Neural cell (in vitro differentiated cells): Measurements from ENCODE around the gene SF1. TPM values are rescaled to one million over a fixed set of nuclear protein-coding genes. Genes with fewer than 3 reads are reported as not detected.

Experiments used
- H2AFZ ChIP-seq: fragments of 200-600, 300-800 bp; sonication (generic), shearing (Covaris generic); 2 replicates; pipeline ENCODE4 v1.6.0; 2014; ENCODE audit warnings: low read depth, mild to moderate bottlenecking, antibody characterized with exemption, low read length, moderate library complexity
- H3F3A ChIP-seq: fragments of 200-600 bp; shearing (Covaris generic); 2 replicates; pipeline ENCODE4 v1.6.1; 2016; ENCODE audit warnings: mild to moderate bottlenecking, moderate library complexity, mixed read lengths, antibody characterized with exemption, low read length; ENCODE audit not compliant: insufficient read depth, poor library complexity, severe bottlenecking
- H3K27ac ChIP-seq: fragments of 200-600, 300-800 bp; sonication (generic), shearing (Covaris generic); 2 replicates; pipeline ENCODE4 v1.5.1; 2014; ENCODE audit warnings: mild to moderate bottlenecking, low read length, moderate library complexity
- H3K27me3 ChIP-seq: fragments of 300-800, 200-600 bp; sonication (generic), shearing (Covaris generic); 2 replicates; pipeline ENCODE4 v1.6.0; 2014; ENCODE audit warnings: mild to moderate bottlenecking, low read depth, low read length, moderate library complexity; ENCODE audit not compliant: insufficient read depth
- H3K36me3 ChIP-seq: fragments of 300-800, 200-600 bp; sonication (generic), shearing (Covaris generic); 2 replicates; pipeline ENCODE4 v1.5.1; 2014; ENCODE audit warnings: mild to moderate bottlenecking, antibody characterized with exemption, low read length, moderate library complexity; ENCODE audit not compliant: insufficient read depth
- H3K4me2 ChIP-seq: fragments of 300-800, 200-600 bp; sonication (generic), shearing (Covaris generic); 2 replicates; pipeline ENCODE4 v1.6.0; 2014; ENCODE audit warnings: mild to moderate bottlenecking, low read length
- H3K4me3 ChIP-seq: fragments of 300-800, 200-600 bp; sonication (generic), shearing (Covaris generic); 2 replicates; pipeline ENCODE4 v1.5.1; 2014; ENCODE audit warnings: mild to moderate bottlenecking, low read length, moderate library complexity
- H3K79me2 ChIP-seq: fragments of 200-600 bp; shearing (Covaris generic); replicated peaks from 2 replicates; pipeline ENCODE4 v1.6.0; 2014; ENCODE audit warnings: mild to moderate bottlenecking, low read length, moderate library complexity; ENCODE audit not compliant: insufficient read depth
- H3K9ac ChIP-seq: fragments of 300-800, 200-600 bp; sonication (generic), shearing (Covaris generic); 2 replicates; pipeline ENCODE4 v1.6.1; 2016; ENCODE audit warnings: mild to moderate bottlenecking, low read length, mixed read lengths
- H3K9me2 ChIP-seq: fragments of 200-600 bp; shearing (Covaris generic); 2 replicates; pipeline ENCODE4 v1.6.1; 2016; ENCODE audit warnings: mild to moderate bottlenecking, low read length, mixed read lengths; ENCODE audit not compliant: insufficient read depth
- H3K9me3 ChIP-seq: fragments of 200-600, 300-800 bp; sonication (generic), shearing (Covaris generic); 2 replicates; pipeline ENCODE4 v1.6.1; 2016; ENCODE audit warnings: mild to moderate bottlenecking, mixed run types, low read length, moderate library complexity, mixed read lengths
- H4K20me1 ChIP-seq: fragments of 200-600 bp; shearing (Covaris generic); 2 replicates; pipeline ENCODE4 v1.6.1; 2016; ENCODE audit warnings: mild to moderate bottlenecking, mixed run types; ENCODE audit not compliant: insufficient read depth
- CTCF ChIP-seq: fragments of 450-650 bp; IDR thresholded peaks from 2 replicates; pipeline ENCODE4 v1.5.1; 2014; ENCODE audit warnings: antibody characterized with exemption, mild to moderate bottlenecking, moderate library complexity; ENCODE audit not compliant: poor library complexity, severe bottlenecking
- EP300 ChIP-seq: fragments of 450-650 bp; conservative IDR thresholded peaks from 2 replicates; pipeline ENCODE4 v1.6.1; 2014; ENCODE audit warnings: antibody characterized with exemption, mild to moderate bottlenecking, moderate library complexity; ENCODE audit not compliant: poor library complexity, severe bottlenecking
- EZH2 ChIP-seq: fragments of 200-600, 300-800 bp; shearing (Covaris generic), sonication (generic); IDR thresholded peaks from 2 replicates; pipeline ENCODE4 v1.6.1; 2014; ENCODE audit warnings: antibody characterized with exemption, low read length, borderline replicate concordance, mild to moderate bottlenecking; ENCODE audit not compliant: insufficient read depth, poor library complexity, severe bottlenecking
- MXI1 ChIP-seq: fragments of 450-650 bp; conservative IDR thresholded peaks from 2 replicates; pipeline ENCODE4 v1.6.1; 2014; ENCODE audit warnings: antibody characterized with exemption, mild to moderate bottlenecking; ENCODE audit not compliant: poor library complexity, severe bottlenecking
- POLR2AphosphoS5 ChIP-seq: IDR thresholded peaks from 2 replicates; pipeline ENCODE4 v1.6.1; 2012
- RAD21 ChIP-seq: fragments of 450-650 bp; conservative IDR thresholded peaks from 2 replicates; pipeline ENCODE4 v1.6.1; 2014; ENCODE audit warnings: antibody characterized with exemption, mild to moderate bottlenecking, moderate library complexity
- REST ChIP-seq: IDR thresholded peaks from 2 replicates; pipeline ENCODE4 v1.6.1; 2012; ENCODE audit warnings: borderline replicate concordance
- SMC3 ChIP-seq: fragments of 450-650 bp; conservative IDR thresholded peaks from 2 replicates; pipeline ENCODE4 v1.6.1; 2014; ENCODE audit warnings: antibody characterized with exemption, mild to moderate bottlenecking, moderate library complexity; ENCODE audit not compliant: poor library complexity
- TAF1 ChIP-seq: IDR thresholded peaks from 2 replicates; pipeline ENCODE4 v1.6.1; 2012; ENCODE audit warnings: low read depth
- polyA plus RNA-seq: library from polyadenylated mRNA; depleted of rRNA; stranded (reverse); fragments of >200 nt; gene quantifications from 2 replicates; pipeline ENCODE4 v1.2.3, GENCODE V29; 2014

SF1 gene
- polyA plus RNA-seq, 1 donor from 2014 or later, result 53.2 TPM

- H3K27ac ChIP-seq, result no peak overlapping the region
These were observed 27.8 kb downstream of the SF1 start for GRCh38 chr11:64750361-64751054.

More at GRCh38 chr11:64750361-64751054, 27.8 kb downstream of the SF1 start:
- Histone ChIP-seq H3K4me3 (no peak overlapping the region), H3K9me2 (no peaks in the 10 kb centered on the region), H3F3A (no peaks in the 10 kb centered on the region), H3K27me3 (no peaks in the 10 kb centered on the region), H3K4me2 (no peak overlapping the region), H3K9me3 (no peaks in the 10 kb centered on the region), H4K20me1 (no peaks in the 10 kb centered on the region), H3K36me3 (no peaks in the 10 kb centered on the region), H3K9ac (no peak overlapping the region), H3K79me2 (no peaks in the 10 kb centered on the region), H2AFZ (no peak overlapping the region)
- TF ChIP-seq EP300 (no peak), RAD21 (no peak), POLR2AphosphoS5 (no peak), TAF1 (no peak), MXI1 (no peak), SMC3 (no peak), REST (no peak), CTCF (no peak), EZH2 (no peak)
